GM12892 (cell line): ENCODE data around the gene TUB.

Source experiments
- DNase-seq: peaks from one replicate; pipeline ENCODE4 v3.0.0; 2011; ENCODE audit not compliant: insufficient read length
- FAIRE-seq: peaks from 2 replicates; lab custom pipeline; 2011; peaks lifted over from hg19 to GRCh38; lab: Jason Lieb, UNC
- POLR2A ChIP-seq: IDR thresholded peaks from 2 replicates; pipeline ENCODE4 v1.6.1; 2011; ENCODE audit warnings: low read depth, low read length, control low read depth
- POLR2AphosphoS5 ChIP-seq: IDR thresholded peaks from 2 replicates; pipeline ENCODE4 v1.6.1; 2011; ENCODE audit warnings: low read depth, low read length, control low read depth
- TAF1 ChIP-seq: IDR thresholded peaks from 2 replicates; pipeline ENCODE4 v1.6.1; 2011; ENCODE audit warnings: low read depth, mild to moderate bottlenecking, control low read depth, low read length, borderline replicate concordance

Gene TUB

GRCh38 chr11:8036002-8036802, 44.8 kb upstream of the TUB start:
- no peak for DNase-seq
- FAIRE-seq: no peak
- TF ChIP-seq TAF1: no peak
- TF ChIP-seq POLR2AphosphoS5: no peak
- TF ChIP-seq POLR2A: no peak

- no peak for FAIRE-seq
- TF ChIP-seq TAF1: no peak
- TF ChIP-seq POLR2A: no peak
- TF ChIP-seq POLR2AphosphoS5: no peak
Measured at GRCh38 chr11:8036986-8037385, 44.0 kb upstream of the TUB start.

GRCh38 chr11:8038393-8038792, 42.6 kb upstream of the TUB start:
- FAIRE-seq (no peak), DNase-seq (no peak)
- TF ChIP-seq TAF1: no peak
- no peak for TF ChIP-seq POLR2A
- TF ChIP-seq POLR2AphosphoS5: no peak

More at GRCh38 chr11:8036986-8037385, 44.0 kb upstream of the TUB start:
- DNase-seq: no peak

- DNase-seq (no peak), FAIRE-seq (no peak)
- TF ChIP-seq POLR2AphosphoS5: no peak
- no peak for TF ChIP-seq POLR2A
- TF ChIP-seq TAF1: no peak
Measured at GRCh38 chr11:8038811-8039529, 42.0 kb upstream of the TUB start.

- TF ChIP-seq POLR2A: no peak
- no peak for TF ChIP-seq POLR2AphosphoS5
- TF ChIP-seq TAF1: no peak
- DNase-seq (no peak), FAIRE-seq (no peak)
Measured at GRCh38 chr11:8039530-8040260, 41.3 kb upstream of the TUB start.

GRCh38 chr11:8040261-8040920, 40.6 kb upstream of the TUB start:
- FAIRE-seq (no peak), DNase-seq (no peak)
- TF ChIP-seq POLR2A (no peak), POLR2AphosphoS5 (no peak), TAF1 (no peak)

GRCh38 chr11:8040921-8041285, 40.1 kb upstream of the TUB start:
- TF ChIP-seq POLR2A (no peak), TAF1 (no peak), POLR2AphosphoS5 (no peak)
- DNase-seq (no peak), FAIRE-seq (no peak)

- FAIRE-seq: no peak
- no peak for DNase-seq
- no peak for TF ChIP-seq TAF1
- TF ChIP-seq POLR2A: no peak
- TF ChIP-seq POLR2AphosphoS5: no peak
Measured at GRCh38 chr11:8041576-8041975, 39.4 kb upstream of the TUB start.

- FAIRE-seq: no peak
- no peak for DNase-seq
- TF ChIP-seq POLR2AphosphoS5 (no peak), TAF1 (no peak), POLR2A (no peak)
Measured at GRCh38 chr11:8043756-8044155, 37.3 kb upstream of the TUB start.

GRCh38 chr11:8045839-8046238, 35.2 kb upstream of the TUB start:
- no peak for FAIRE-seq
- DNase-seq: no peak
- TF ChIP-seq POLR2A: no peak
- TF ChIP-seq POLR2AphosphoS5: no peak
- no peak for TF ChIP-seq TAF1

- DNase-seq (no peak), FAIRE-seq (no peak)
- no peak for TF ChIP-seq TAF1
- no peak for TF ChIP-seq POLR2A
- TF ChIP-seq POLR2AphosphoS5: no peak
Measured at GRCh38 chr11:8047382-8047781, 33.6 kb upstream of the TUB start.
